ENCODE data around the gene RAB40A.

GRCh38 chrX:103517246-103517645, 2.0 kb downstream of the RAB40A start:
- TF ChIP-seq CTCF (IDR thresholded peaks at IDR 0.05; ENCODE audit: low read depth, low read length) (no peak), POLR2A (IDR thresholded peaks at IDR 0.05; ENCODE audit: extremely low read depth, insufficient read length) (no peak), MAX (IDR thresholded peaks at IDR 0.05; ENCODE audit: low read depth, low read length) (no peak), MYC (IDR thresholded peaks at IDR 0.05; ENCODE audit: low read depth, low read length) (no peak)

All from NB4 (cell line).